Lower leg skin (tissue), 3 donors: Measurements from ENCODE around the gene MUTYH.

Experiments
- POLR2A ChIP-seq, 2 donors: fragments of 450-650 bp; IDR thresholded peaks; one replicate each; pipeline ENCODE4 v1.6.1; 2016 to 2017; ENCODE audit warnings: antibody characterized with exemption in 2 of 2, mild to moderate bottlenecking in 1 of 2, moderate library complexity in 1 of 2
- TF ChIP-seq, protein P1 (sequence below), 3 donors: fragments of 450-650 bp; IDR thresholded peaks; one replicate each; pipeline ENCODE4 v1.5.1; 2016; ENCODE audit warnings: antibody characterized with exemption in 3 of 3, mild to moderate bottlenecking in 3 of 3, moderate library complexity in 2 of 3

- TF ChIP-seq, protein P1, sequence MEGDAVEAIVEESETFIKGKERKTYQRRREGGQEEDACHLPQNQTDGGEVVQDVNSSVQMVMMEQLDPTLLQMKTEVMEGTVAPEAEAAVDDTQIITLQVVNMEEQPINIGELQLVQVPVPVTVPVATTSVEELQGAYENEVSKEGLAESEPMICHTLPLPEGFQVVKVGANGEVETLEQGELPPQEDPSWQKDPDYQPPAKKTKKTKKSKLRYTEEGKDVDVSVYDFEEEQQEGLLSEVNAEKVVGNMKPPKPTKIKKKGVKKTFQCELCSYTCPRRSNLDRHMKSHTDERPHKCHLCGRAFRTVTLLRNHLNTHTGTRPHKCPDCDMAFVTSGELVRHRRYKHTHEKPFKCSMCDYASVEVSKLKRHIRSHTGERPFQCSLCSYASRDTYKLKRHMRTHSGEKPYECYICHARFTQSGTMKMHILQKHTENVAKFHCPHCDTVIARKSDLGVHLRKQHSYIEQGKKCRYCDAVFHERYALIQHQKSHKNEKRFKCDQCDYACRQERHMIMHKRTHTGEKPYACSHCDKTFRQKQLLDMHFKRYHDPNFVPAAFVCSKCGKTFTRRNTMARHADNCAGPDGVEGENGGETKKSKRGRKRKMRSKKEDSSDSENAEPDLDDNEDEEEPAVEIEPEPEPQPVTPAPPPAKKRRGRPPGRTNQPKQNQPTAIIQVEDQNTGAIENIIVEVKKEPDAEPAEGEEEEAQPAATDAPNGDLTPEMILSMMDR (IDR thresholded peaks at IDR 0.05), result no peak
- TF ChIP-seq POLR2A (IDR thresholded peaks at IDR 0.05), result no peak
Measured at GRCh38 chr1:45317166-45317565, 23.1 kb downstream of the MUTYH start.
